HG03378 (cell line): Measurements from ENCODE around the gene MED20.

ENCODE experiments used
- ATAC-seq: cut with Tn5 transposase; IDR thresholded peaks from one replicate; pipeline ENCODE4 v1.9.1; 2021; ENCODE audit warnings: mild to moderate bottlenecking, moderate library complexity; ENCODE audit not compliant: unreplicated experiment

MED20 gene

GRCh38 chr6:41859356-41859755, 61.6 kb downstream of the MED20 start:
- no peak for ATAC-seq

DNA sequence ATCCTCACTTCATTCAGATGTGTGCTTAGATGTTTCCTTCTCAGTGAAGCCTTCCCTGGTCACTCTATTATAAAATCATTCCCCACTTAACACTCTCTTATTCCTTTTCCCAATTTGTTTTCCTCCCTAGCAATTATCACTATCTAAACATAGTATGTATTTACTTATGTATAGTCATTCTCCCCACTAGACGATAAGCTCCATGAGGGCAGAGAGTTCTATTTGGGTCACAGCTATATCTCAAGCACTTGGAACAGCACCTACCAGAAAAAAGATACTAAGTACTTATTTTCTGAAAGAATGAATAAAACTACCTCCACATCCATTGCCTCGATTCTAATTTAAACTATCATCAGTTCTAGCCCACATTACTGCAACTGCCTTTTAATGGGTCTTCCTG, 62.2 kb downstream of the MED20 start:
- no peak for ATAC-seq
